PFSK-1 (cell line): ENCODE measurements around the gene STK32A.

ENCODE experiments used
- FOXP2 ChIP-seq: optimal IDR thresholded peaks from 2 replicates; pipeline ENCODE3; 2011; ENCODE audit warnings: borderline replicate concordance, control low read depth, inconsistent platforms; ENCODE audit not compliant: insufficient read depth; ENCODE audit errors: extremely low read length, extremely low read depth
- POLR2AphosphoS5 ChIP-seq: IDR thresholded peaks from 2 replicates; pipeline ENCODE4 v1.6.1; 2012; ENCODE audit warnings: low read depth, mild to moderate bottlenecking, control low read depth, low read length, moderate library complexity
- SIN3A ChIP-seq: IDR thresholded peaks from 2 replicates; pipeline ENCODE4 v1.6.1; 2012; ENCODE audit warnings: mild to moderate bottlenecking, low read length, moderate library complexity, borderline replicate concordance; ENCODE audit not compliant: insufficient read depth
- TAF1 ChIP-seq: IDR thresholded peaks from 2 replicates; pipeline ENCODE4 v1.6.1; 2012; ENCODE audit warnings: low read length, control low read depth, borderline replicate concordance; ENCODE audit not compliant: insufficient read depth
- TF ChIP-seq, protein P1 (sequence below), 2 experiments: IDR thresholded peaks; 2 replicates each; pipeline versions ENCODE4 v1.6.1 to v1.8.0; 2011 to 2012; ENCODE audit warnings: low read depth in 2 of 2, low read length in 2 of 2, control low read depth in 1 of 2, inconsistent platforms in 1 of 2, mild to moderate bottlenecking in 1 of 2, moderate library complexity in 1 of 2; ENCODE audit not compliant: insufficient read depth in 1 of 2

The STK32A gene

DNA sequence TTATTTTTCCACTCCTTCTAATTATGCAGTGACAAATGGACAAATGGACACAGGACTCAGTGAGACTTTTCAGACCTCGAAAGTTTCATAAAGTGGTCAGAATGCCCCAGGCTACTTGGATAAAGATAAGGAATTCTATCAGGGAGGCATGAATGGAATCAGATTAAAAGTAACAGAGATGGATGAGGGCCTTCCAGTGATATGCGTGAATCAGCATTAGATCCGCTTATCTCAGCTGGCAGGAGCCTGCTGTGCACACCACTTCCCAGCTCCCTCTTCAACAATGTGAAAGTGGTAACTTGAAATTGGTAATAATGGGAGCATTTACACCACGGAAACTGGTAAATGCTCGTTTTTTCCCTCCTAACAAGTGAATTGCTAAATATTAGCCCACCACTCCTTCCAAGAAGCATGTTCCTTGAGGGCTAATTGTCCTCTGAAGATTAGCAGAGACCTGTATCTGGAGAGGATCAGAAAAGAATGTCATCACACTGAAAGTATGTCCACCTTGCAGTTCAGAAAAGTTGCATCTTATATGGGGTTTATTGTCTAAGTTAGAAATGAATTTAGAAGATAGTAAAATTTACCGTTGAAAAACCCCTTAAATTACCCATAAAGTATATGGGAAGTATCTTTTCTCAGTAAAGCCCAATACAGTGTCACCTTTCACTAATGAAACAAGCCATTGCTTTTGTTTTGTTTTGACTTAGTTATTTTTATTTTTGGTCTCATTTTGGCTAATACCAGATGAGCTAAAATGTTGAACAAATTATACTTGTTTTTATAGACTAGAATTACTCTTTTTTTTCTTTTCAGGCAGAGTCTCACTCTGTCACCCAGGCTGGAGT lies 149.7 kb downstream of the STK32A start:
- TF ChIP-seq, protein P1, sequence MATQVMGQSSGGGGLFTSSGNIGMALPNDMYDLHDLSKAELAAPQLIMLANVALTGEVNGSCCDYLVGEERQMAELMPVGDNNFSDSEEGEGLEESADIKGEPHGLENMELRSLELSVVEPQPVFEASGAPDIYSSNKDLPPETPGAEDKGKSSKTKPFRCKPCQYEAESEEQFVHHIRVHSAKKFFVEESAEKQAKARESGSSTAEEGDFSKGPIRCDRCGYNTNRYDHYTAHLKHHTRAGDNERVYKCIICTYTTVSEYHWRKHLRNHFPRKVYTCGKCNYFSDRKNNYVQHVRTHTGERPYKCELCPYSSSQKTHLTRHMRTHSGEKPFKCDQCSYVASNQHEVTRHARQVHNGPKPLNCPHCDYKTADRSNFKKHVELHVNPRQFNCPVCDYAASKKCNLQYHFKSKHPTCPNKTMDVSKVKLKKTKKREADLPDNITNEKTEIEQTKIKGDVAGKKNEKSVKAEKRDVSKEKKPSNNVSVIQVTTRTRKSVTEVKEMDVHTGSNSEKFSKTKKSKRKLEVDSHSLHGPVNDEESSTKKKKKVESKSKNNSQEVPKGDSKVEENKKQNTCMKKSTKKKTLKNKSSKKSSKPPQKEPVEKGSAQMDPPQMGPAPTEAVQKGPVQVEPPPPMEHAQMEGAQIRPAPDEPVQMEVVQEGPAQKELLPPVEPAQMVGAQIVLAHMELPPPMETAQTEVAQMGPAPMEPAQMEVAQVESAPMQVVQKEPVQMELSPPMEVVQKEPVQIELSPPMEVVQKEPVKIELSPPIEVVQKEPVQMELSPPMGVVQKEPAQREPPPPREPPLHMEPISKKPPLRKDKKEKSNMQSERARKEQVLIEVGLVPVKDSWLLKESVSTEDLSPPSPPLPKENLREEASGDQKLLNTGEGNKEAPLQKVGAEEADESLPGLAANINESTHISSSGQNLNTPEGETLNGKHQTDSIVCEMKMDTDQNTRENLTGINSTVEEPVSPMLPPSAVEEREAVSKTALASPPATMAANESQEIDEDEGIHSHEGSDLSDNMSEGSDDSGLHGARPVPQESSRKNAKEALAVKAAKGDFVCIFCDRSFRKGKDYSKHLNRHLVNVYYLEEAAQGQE (IDR thresholded peaks at IDR 0.05; ENCODE audit: insufficient read depth in 1 of 2, low read depth in 2 of 2, low read length in 2 of 2), result no peak
- no peak for TF ChIP-seq TAF1
- TF ChIP-seq FOXP2, result no peak
- TF ChIP-seq POLR2AphosphoS5, result no peak
- TF ChIP-seq SIN3A, result no peak

DNA sequence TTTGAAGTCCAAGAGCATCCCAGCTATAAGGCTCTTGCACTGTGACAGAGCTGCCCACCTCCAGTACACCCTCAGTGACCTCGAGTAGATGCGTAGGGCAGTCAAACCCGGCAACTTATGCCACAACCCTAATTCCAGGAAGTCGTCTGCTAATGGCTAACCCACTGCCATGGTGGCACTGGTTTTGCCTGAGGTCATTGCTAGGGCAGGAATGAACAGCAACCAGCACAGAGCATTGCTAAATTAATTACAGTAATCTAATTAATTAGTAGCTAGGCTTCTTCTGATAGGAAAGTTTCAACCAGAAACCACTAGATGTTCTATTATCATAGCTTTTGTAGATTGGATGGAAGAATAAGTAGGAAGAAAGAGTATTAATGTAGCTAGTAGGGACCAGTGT lies 152.3 kb downstream of the STK32A start:
- TF ChIP-seq TAF1 (no peak), POLR2AphosphoS5 (no peak), FOXP2 (no peak), SIN3A (no peak)
- TF ChIP-seq, protein P1 (IDR thresholded peaks at IDR 0.05; ENCODE audit: insufficient read depth in 1 of 2, low read depth in 2 of 2, low read length in 2 of 2), result no peak

DNA sequence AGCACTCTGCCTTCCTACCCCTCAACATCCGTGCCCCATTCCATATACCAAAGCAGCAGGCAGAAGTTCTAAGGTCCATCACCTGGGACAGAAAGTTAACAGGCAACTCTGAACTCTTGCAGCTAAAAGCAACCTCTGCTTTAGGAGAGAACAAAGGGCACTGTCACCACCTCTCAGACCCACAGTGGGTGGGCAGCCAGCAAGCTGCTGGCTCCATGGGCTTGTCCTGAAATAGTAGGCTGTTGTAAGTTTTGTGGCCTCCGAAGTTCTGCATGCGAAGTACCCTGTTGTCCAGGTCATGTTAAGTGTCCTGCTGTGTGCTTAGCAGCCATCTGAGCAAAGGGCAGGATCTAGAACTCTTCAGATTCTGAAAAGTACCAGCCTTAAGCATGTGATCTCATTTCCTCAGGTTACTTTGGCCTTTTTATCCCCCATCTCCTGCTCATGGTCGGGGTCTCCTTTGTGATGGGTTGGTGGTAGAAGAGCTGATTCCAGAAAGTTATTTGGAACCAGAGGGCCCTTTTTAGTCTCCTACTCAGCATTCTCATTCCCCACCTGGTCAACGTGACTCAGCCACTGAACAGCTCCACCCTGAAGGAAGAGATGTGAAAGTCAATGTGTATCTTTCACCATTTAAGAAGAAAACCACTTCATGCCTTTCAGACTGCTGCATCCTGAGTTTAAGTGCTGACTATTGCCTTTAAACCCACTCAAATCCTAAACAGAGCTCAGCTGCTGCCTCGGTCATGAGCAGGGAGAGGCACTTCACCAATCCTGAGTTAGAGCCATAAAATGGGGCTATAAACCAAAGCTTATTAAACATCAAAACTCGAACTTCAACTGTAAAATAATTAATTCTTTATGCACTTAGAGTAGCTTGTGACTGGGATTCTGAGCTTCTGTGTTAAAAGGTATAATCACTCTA lies 153.6 kb downstream of the STK32A start:
- TF ChIP-seq TAF1 (no peak), POLR2AphosphoS5 (no peak), FOXP2 (no peak), SIN3A (no peak)
- TF ChIP-seq, protein P1 (IDR thresholded peaks at IDR 0.05; ENCODE audit: insufficient read depth in 1 of 2, low read depth in 2 of 2, low read length in 2 of 2), result no peak

DNA sequence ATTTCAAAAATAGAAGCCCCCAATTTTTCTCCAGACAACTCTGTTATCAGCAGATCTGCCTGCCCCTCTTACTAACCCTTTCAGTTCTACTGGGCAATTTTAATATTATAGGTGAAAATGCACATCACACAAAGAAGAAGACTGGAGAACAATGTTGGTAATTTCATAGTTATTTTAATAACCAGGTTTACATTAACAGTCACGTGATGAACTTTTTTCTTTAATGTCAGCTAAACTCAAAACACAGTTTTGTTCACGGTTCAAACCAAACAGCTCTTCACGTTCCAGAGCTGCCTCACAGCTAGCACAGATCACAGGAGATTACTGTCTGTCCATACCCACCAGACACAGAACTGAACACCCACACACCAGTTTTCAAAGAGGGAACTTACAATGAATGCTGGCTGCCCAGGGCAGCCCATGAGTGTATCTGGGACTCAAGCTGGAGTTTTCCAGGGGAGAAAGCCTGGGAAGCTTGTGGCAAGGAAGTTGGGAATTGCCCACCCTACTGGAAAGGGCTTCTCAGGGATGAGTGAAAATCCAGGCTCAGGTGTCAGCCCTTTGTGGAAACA lies 155.9 kb downstream of the STK32A start:
- TF ChIP-seq, protein P1 (IDR thresholded peaks at IDR 0.05; ENCODE audit: insufficient read depth in 1 of 2, low read depth in 2 of 2, low read length in 2 of 2), result no peak
- TF ChIP-seq SIN3A, result no peak
- no peak for TF ChIP-seq TAF1
- TF ChIP-seq POLR2AphosphoS5, result no peak
- TF ChIP-seq FOXP2, result no peak
